H1 (cell line): ENCODE measurements around the gene ONECUT3. TPM values are rescaled to one million over a fixed set of nuclear protein-coding genes. Genes with fewer than 3 reads are reported as not detected.

Experiments
- CTCF ChIA-PET: fragments of 300-600 bp; sonication (Branson Sonifier 250); formaldehyde crosslinking; loops from one replicate; lab custom pipeline; 2021; ENCODE audit not compliant: partially characterized antibody; lab: Charles Lee
- POLR2A ChIA-PET: fragments of 300-600 bp; sonication (Branson Sonifier 250); formaldehyde crosslinking; loops from one replicate; lab custom pipeline; 2021; ENCODE audit warnings: inconsistent platforms; ENCODE audit not compliant: partially characterized antibody; lab: Charles Lee
- DNase-seq, 2 experiments: peaks; one replicate each; pipeline versions ENCODE4 v3.0.0 to v3.0.0-alpha.2; 2010 to 2022; ENCODE audit warnings: low spot score in 2 of 2, low read depth in 1 of 2, mixed read lengths in 1 of 2
- FAIRE-seq: peaks from 2 replicates; lab custom pipeline; 2011; peaks lifted over from hg19 to GRCh38; lab: Jason Lieb, UNC
- H2AFZ ChIP-seq: 2 replicates; pipeline ENCODE4 v1.8.1; 2012; ENCODE audit warnings: low read length, inconsistent platforms
- H2AK5ac ChIP-seq: 2 replicates; pipeline ENCODE4 v1.6.1; 2013; ENCODE audit warnings: low read depth, low read length
- H2BK120ac ChIP-seq: replicated peaks from 2 replicates; pipeline ENCODE3; 2013; ENCODE audit warnings: low read depth, low read length, inconsistent platforms
- H2BK12ac ChIP-seq: 2 replicates; pipeline ENCODE4 v1.6.1; 2013; ENCODE audit warnings: low read depth, low read length
- H2BK15ac ChIP-seq: 2 replicates; pipeline ENCODE4 v1.6.1; 2013; ENCODE audit warnings: low read length
- H2BK20ac ChIP-seq: 2 replicates; pipeline ENCODE4 v1.6.1; 2013; ENCODE audit warnings: low read length
- H2BK5ac ChIP-seq: 2 replicates; pipeline ENCODE4 v1.6.1; 2013; ENCODE audit warnings: low read depth, low read length
- H3K14ac ChIP-seq: 2 replicates; pipeline ENCODE4 v1.6.1; 2013; ENCODE audit warnings: inconsistent platforms; ENCODE audit not compliant: insufficient read length
- H3K18ac ChIP-seq: 2 replicates; pipeline ENCODE4 v1.6.1; 2013; ENCODE audit warnings: low read length; ENCODE audit errors: extremely low read depth
- H3K23ac ChIP-seq: 2 replicates; pipeline ENCODE4 v1.6.1; 2013; ENCODE audit warnings: inconsistent platforms; ENCODE audit not compliant: insufficient read length
- H3K23me2 ChIP-seq: 2 replicates; pipeline ENCODE4 v1.6.1; 2013; ENCODE audit warnings: low read depth, low read length
- H3K27ac ChIP-seq: 2 replicates; pipeline ENCODE4 v1.6.1; 2011; ENCODE audit warnings: low read depth, low read length, inconsistent platforms
- H3K27me3 ChIP-seq, 4 experiments: replicated peaks in 1 of 4; 1 replicate in 1 of 4; 2 replicates in 3 of 4; pipeline versions ENCODE4 v1.6.1 to v1.8.1; 2011 to 2013; ENCODE audit warnings: low read length in 3 of 4, mild to moderate bottlenecking in 3 of 4, inconsistent platforms in 2 of 4, mixed read lengths in 2 of 4, moderate library complexity in 1 of 4; ENCODE audit not compliant: control insufficient read depth in 3 of 4, insufficient read depth in 3 of 4; ENCODE audit errors: extremely low read depth in 1 of 4
- H3K36me3 ChIP-seq, 4 experiments: 2 replicates each; pipeline versions ENCODE4 v1.6.1 to v1.8.1; 2011 to 2013; ENCODE audit warnings: mild to moderate bottlenecking in 4 of 4, low read length in 3 of 4, moderate library complexity in 2 of 4, control low read depth in 1 of 4, inconsistent platforms in 1 of 4; ENCODE audit not compliant: insufficient read depth in 4 of 4, control insufficient read depth in 2 of 4
- H3K4ac ChIP-seq: replicated peaks from 2 replicates; pipeline ENCODE3; 2013; ENCODE audit warnings: low read length, low read depth, mixed read lengths, inconsistent platforms; ENCODE audit not compliant: insufficient read length
- H3K4me1 ChIP-seq, 4 experiments: replicated peaks in 1 of 4; 1 replicate in 1 of 4; 2 replicates in 3 of 4; pipeline versions ENCODE4 v1.6.1 to v1.8.1; 2011 to 2013; ENCODE audit warnings: low read length in 3 of 4, inconsistent platforms in 2 of 4, mixed read lengths in 1 of 4; ENCODE audit not compliant: insufficient read depth in 4 of 4, control insufficient read depth in 3 of 4
- H3K4me2 ChIP-seq, 2 experiments: 2 replicates each; pipeline versions ENCODE4 v1.6.1 to v1.8.1; 2011 to 2013; ENCODE audit warnings: low read depth in 2 of 2, low read length in 2 of 2, control low read depth in 1 of 2, inconsistent platforms in 1 of 2, mild to moderate bottlenecking in 1 of 2; ENCODE audit not compliant: insufficient read depth in 1 of 2
- H3K4me3 ChIP-seq, 4 experiments: fragments of 200-600, 300-600 bp in 1 of 4; sonication (generic), shearing (Covaris generic), sonication (Bioruptor Twin) in 1 of 4; 2 replicates each; pipeline versions ENCODE4 v1.5.1 to v1.8.1; 2011 to 2016; ENCODE audit warnings: low read length in 4 of 4, low read depth in 3 of 4, control low read depth in 2 of 4, inconsistent platforms in 2 of 4, mild to moderate bottlenecking in 2 of 4, mixed read lengths in 1 of 4, moderate library complexity in 1 of 4; ENCODE audit not compliant: insufficient read depth in 2 of 4; ENCODE audit errors: extremely low read depth in 1 of 4
- H3K56ac ChIP-seq: replicated peaks from 2 replicates; pipeline ENCODE3; 2013; ENCODE audit warnings: low read depth, mild to moderate bottlenecking, mixed read lengths, low read length, inconsistent platforms; ENCODE audit not compliant: insufficient read length
- H3K79me1 ChIP-seq: 2 replicates; pipeline ENCODE4 v1.6.1; 2013; ENCODE audit warnings: low read depth, low read length, control low read depth
- H3K79me2 ChIP-seq, 2 experiments: 2 replicates each; pipeline versions ENCODE4 v1.6.1 to v1.8.1; 2012 to 2013; ENCODE audit warnings: low read length in 2 of 2, mild to moderate bottlenecking in 2 of 2, inconsistent platforms in 1 of 2; ENCODE audit not compliant: insufficient read depth in 2 of 2, control insufficient read depth in 1 of 2
- H3K9ac ChIP-seq, 4 experiments: replicated peaks in 1 of 4; 1 replicate in 1 of 4; 2 replicates in 3 of 4; pipeline versions ENCODE4 v1.6.1 to v1.8.1; 2011 to 2013; ENCODE audit warnings: low read depth in 3 of 4, low read length in 3 of 4, control low read depth in 2 of 4, mild to moderate bottlenecking in 2 of 4, moderate library complexity in 2 of 4, inconsistent platforms in 1 of 4; ENCODE audit errors: extremely low read depth in 1 of 4
- H3K9me3 ChIP-seq, 2 experiments: 2 replicates each; pipeline versions ENCODE4 v1.6.1 to v1.8.1; 2012 to 2013; ENCODE audit warnings: mild to moderate bottlenecking in 2 of 2, moderate library complexity in 2 of 2, control low read depth in 1 of 2, inconsistent platforms in 1 of 2, low read depth in 1 of 2, low read length in 1 of 2, mixed read lengths in 1 of 2; ENCODE audit not compliant: insufficient read depth in 2 of 2
- H4K20me1 ChIP-seq, 2 experiments: replicated peaks in 1 of 2; 2 replicates each; pipeline versions ENCODE3 to v1.8.1; 2011 to 2013; ENCODE audit warnings: inconsistent platforms in 2 of 2, low read length in 2 of 2, mild to moderate bottlenecking in 1 of 2; ENCODE audit not compliant: insufficient read depth in 2 of 2, control insufficient read depth in 1 of 2
- H4K5ac ChIP-seq: 2 replicates; pipeline ENCODE4 v1.6.1; 2013; ENCODE audit warnings: low read length, low read depth, mixed read lengths, inconsistent platforms; ENCODE audit not compliant: insufficient read length
- H4K8ac ChIP-seq: 2 replicates; pipeline ENCODE4 v1.8.0; 2013; ENCODE audit warnings: mild to moderate bottlenecking, moderate library complexity, low read length, inconsistent platforms; ENCODE audit not compliant: insufficient read depth; ENCODE audit errors: extremely low read depth
- H4K91ac ChIP-seq: replicated peaks from 2 replicates; pipeline ENCODE3; 2013; ENCODE audit warnings: low read length, mixed read lengths, inconsistent platforms; ENCODE audit not compliant: insufficient read length
- CBX8 ChIP-seq: fragments of 300-800, 300-1000 bp; sonication (generic); IDR thresholded peaks from 2 replicates; pipeline ENCODE4 v1.7.1; 2016; ENCODE audit warnings: low read depth, low read length, borderline replicate concordance
- SP2 ChIP-seq: IDR thresholded peaks from 2 replicates; pipeline ENCODE4 v1.6.1; 2012; ENCODE audit warnings: mild to moderate bottlenecking, low read length, inconsistent platforms
- TBP ChIP-seq: IDR thresholded peaks from 2 replicates; pipeline ENCODE4 v1.6.1; 2011; ENCODE audit warnings: low read depth, low read length, improper control_type of control experiment
- WGBS, 2 experiments: shearing (Covaris generic) in 1 of 2; methylation state at CpG; one replicate each; pipeline versions ENCODE4 v1.1.6 to v1.1.7; 2013 to 2015; ENCODE audit warnings: low lambda C conversion rate in 2 of 2, mixed read lengths in 2 of 2, inconsistent platforms in 1 of 2, low coverage in 1 of 2, missing lambda C conversion rate in 1 of 2; ENCODE audit not compliant: insufficient replicate concordance in 2 of 2, insufficient coverage in 1 of 2, insufficient read length in 1 of 2; ENCODE audit errors: extremely low coverage in 1 of 2, missing lambda C conversion rate in 1 of 2; 5-methylcytosine and 5-hydroxymethylcytosine counted together
- polyA plus RNA-seq, 7 experiments: library from polyadenylated mRNA; depleted of rRNA in 3 of 7; stranded (reverse) in 5 of 7; unstranded in 2 of 7; fragments of >200 nt in 5 of 7; fragments of 200-250 nt in 2 of 7; gene quantifications; 1 replicate in 5 of 7; 2 replicates in 1 of 7; 4 replicates in 1 of 7; pipeline versions ENCODE4 v1.2.1 to v1.2.3, GENCODE V29; 2011 to 2013; ENCODE audit warnings: missing spikeins in 2 of 7, mixed read lengths in 2 of 7
- total RNA-seq: library from RNA; stranded (reverse); fragmentation: NEBNext Ultra II Directional; extraction: Animal tissue kit (Norgen Biotek cat#: 25700); gene quantifications from 2 replicates; pipeline ENCODE4 v1.2.1, GENCODE V29; 2021

ONECUT3 gene
- total and polyA plus RNA-seq, 2 of the 8 experiments (the other 6 are each of a cell fraction or from before 2014, with no cell fraction given) = not detected

DNA sequence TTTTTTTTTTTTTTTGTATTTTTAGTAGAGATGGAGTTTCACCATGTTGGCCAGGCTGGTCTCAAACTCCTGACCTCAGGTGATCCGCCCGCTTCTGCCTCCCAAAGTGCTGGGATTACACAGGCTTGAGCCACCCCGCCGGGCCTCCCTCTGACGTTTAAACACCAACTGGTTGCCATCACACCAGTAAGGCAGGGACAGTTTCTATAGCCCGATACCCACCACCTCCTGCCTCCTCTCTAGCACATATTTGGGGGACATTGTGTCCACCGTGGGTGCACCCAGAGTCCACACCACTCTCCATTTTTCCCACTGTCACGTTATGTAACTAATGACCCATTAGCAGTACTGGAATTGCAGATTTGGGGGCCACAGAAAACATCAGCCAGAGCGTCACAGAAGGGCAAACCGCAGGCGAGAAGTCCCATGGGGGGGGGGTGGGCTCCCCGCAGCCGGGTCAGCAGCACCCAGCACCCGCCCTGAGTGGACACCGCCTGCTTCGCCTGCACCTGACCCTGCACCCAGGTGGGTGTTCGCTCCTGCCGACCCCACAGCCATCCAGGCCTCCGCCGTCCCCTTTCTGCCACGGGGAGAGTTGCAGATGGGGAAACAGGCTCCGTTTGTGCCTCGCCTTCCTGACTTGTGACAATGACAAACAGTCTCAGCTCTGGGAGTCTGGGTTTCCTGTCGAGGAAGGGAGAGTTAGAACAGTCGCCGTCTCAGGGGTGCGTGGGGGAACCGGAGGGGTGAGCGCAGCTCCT, 3.6 kb downstream of the ONECUT3 start:
- Histone ChIP-seq H2BK20ac (0 out of 2 replicates have a peak overlapping the region, but pooled peaks have one; percentile 32), H3K9ac (no peak overlapping the region), H2AK5ac (no peak overlapping the region; the same call in 1 of the 2 replicates), H3K18ac (no peak overlapping the region), H3K27ac (no peak overlapping the region), H3K14ac (no peak overlapping the region), H3K4ac (no peak overlapping the region), H3K4me3 (peak overlapping the region in 1 of 4 experiments; percentile 47; a peak in 1 of 8 replicates), H2BK120ac (no peak overlapping the region), H3K79me1 (no peaks in the 10 kb centered on the region), H3K4me1 (peaks cover 0 to 31% (median 14%) of the 10 kb centered on the region in 4 experiments; a peak in 6 of 7 replicates), H2BK15ac (0 out of 2 replicates have a peak overlapping the region, but pooled peaks have one; percentile 97), H3K56ac (no peak overlapping the region), H4K20me1 (peaks cover 14 to 34% of the 10 kb centered on the region in 2 experiments), H4K8ac (no peak overlapping the region), H3K23ac (no peak overlapping the region), H3K4me2 (peak overlapping the region in 1 of 2 experiments; percentile 33; a peak in 1 of 4 replicates), H4K91ac (no peak overlapping the region), H3K36me3 (peaks cover 0 to 19% (median 0%) of the 10 kb centered on the region in 4 experiments; a peak in 1 of 8 replicates), H3K23me2 (no peaks in the 10 kb centered on the region; the same call in 1 of the 2 replicates), H3K79me2 (no peaks in the 10 kb centered on the region), H3K9me3 (no peaks in the 10 kb centered on the region), H2BK5ac (no peak overlapping the region; the same call in 1 of the 2 replicates), H4K5ac (no peak overlapping the region), H2BK12ac (peak overlapping the region; percentile 84), H2AFZ (no peak overlapping the region), H3K27me3 (peaks cover 98 to 99% (median 99%) of the 10 kb centered on the region in 4 experiments)
- POLR2A ChIA-PET = interaction anchor here (4.7 kb wide), 1 partner anchor 11 kb away, joined by 19 read pairs; no protein-coding TSS in a partner anchor
- no peak for FAIRE-seq
- WGBS, 2 experiments = 12% methylated on average over 21 of the region's 29 CpGs; no CpG with 5 or more reads in 1 of the 2 experiments
- CTCF ChIA-PET = interaction anchor here (0.7 to 2.5 kb wide), 2 partner anchors 13 to 85 kb away, joined by 3 to 13 read pairs; no protein-coding TSS in a partner anchor
- DNase-seq = no peak
- TF ChIP-seq CBX8 (peak; percentile 19; the same call in 1 of the 2 replicates), SP2 (no peak), TBP (no peak)
